IMR-90 (cell line): ENCODE measurements around the gene RTP5. TPM values are rescaled to one million over a fixed set of nuclear protein-coding genes. Genes with fewer than 3 reads are reported as not detected.

Source experiments
- ATAC-seq: fragments of 200-7000 bp; cut with Tn5 transposase; 2 replicates; pipeline ENCODE4 v1.9.1; 2020; ENCODE audit warnings: low read depth, mild to moderate bottlenecking, moderate library complexity
- BruUV-seq: library from RNA; stranded (reverse); fragments of 400-500 nt; replicated peaks from 2 replicates; lab custom pipeline; 2021; lab: Mats Ljungman, UMichigan
- CTCF ChIA-PET: fragments of 300-600 bp; formaldehyde crosslinking; extraction: SDS; loops from one replicate; lab custom pipeline; 2021; ENCODE audit warnings: antibody characterized with exemption; lab: Yijun Ruan, JAX
- POLR2A ChIA-PET: fragments of 300-600 bp; sonication (Branson Sonifier 250); formaldehyde crosslinking; loops from one replicate; lab custom pipeline; 2022; ENCODE audit warnings: antibody characterized with exemption; ENCODE audit not compliant: unreplicated experiment; lab: Charles Lee
- DNase-seq: peaks from one replicate; pipeline ENCODE4 v3.0.0; 2013
- H2AFZ ChIP-seq: replicated peaks from 2 replicates; pipeline ENCODE3; 2013; ENCODE audit warnings: low read length, mild to moderate bottlenecking; ENCODE audit not compliant: poor library complexity
- H2AK5ac ChIP-seq: 2 replicates; pipeline ENCODE4 v1.6.1; 2013; ENCODE audit warnings: low read depth, low read length, inconsistent platforms
- H2AK9ac ChIP-seq: replicated peaks from 2 replicates; pipeline ENCODE3; 2013; ENCODE audit warnings: mild to moderate bottlenecking, low read depth, low read length, moderate library complexity; ENCODE audit not compliant: poor library complexity
- H2BK120ac ChIP-seq: 2 replicates; pipeline ENCODE4 v1.6.1; 2013; ENCODE audit warnings: low read depth, low read length, inconsistent platforms
- H2BK15ac ChIP-seq: 3 replicates; pipeline ENCODE4 v1.6.1; 2013; ENCODE audit warnings: low read depth, low read length, inconsistent platforms
- H2BK20ac ChIP-seq: 2 replicates; pipeline ENCODE4 v1.6.1; 2013; ENCODE audit warnings: low read depth, mild to moderate bottlenecking, inconsistent platforms, low read length, moderate library complexity
- H2BK5ac ChIP-seq: 2 replicates; pipeline ENCODE4 v1.6.1; 2013; ENCODE audit warnings: mild to moderate bottlenecking, low read depth, low read length, inconsistent platforms; ENCODE audit not compliant: poor library complexity, severe bottlenecking
- H3K14ac ChIP-seq: replicated peaks from 2 replicates; pipeline ENCODE4 v1.6.1; 2013; ENCODE audit warnings: low read depth, low read length, inconsistent platforms
- H3K18ac ChIP-seq: 2 replicates; pipeline ENCODE4 v1.6.1; 2013; ENCODE audit warnings: low read depth, low read length, control low read depth
- H3K23ac ChIP-seq: 2 replicates; pipeline ENCODE4 v1.6.1; 2013; ENCODE audit warnings: low read depth, low read length, inconsistent platforms
- H3K27ac ChIP-seq: 2 replicates; pipeline ENCODE4 v1.5.1; 2013; ENCODE audit warnings: mild to moderate bottlenecking, control low read depth, low read length; ENCODE audit not compliant: insufficient read depth
- H3K27me3 ChIP-seq: 2 replicates; pipeline ENCODE4 v1.6.1; 2013; ENCODE audit warnings: low read length; ENCODE audit not compliant: control insufficient read depth, insufficient read depth
- H3K36me3 ChIP-seq: 2 replicates; pipeline ENCODE4 v1.6.1; 2013; ENCODE audit warnings: low read length, mixed read lengths; ENCODE audit not compliant: control insufficient read depth, insufficient read depth
- H3K4ac ChIP-seq: 2 replicates; pipeline ENCODE4 v1.6.1; 2013; ENCODE audit warnings: low read depth, low read length, inconsistent platforms
- H3K4me1 ChIP-seq: 2 replicates; pipeline ENCODE4 v1.6.1; 2013; ENCODE audit warnings: low read length, mixed read lengths; ENCODE audit not compliant: control insufficient read depth, insufficient read depth
- H3K4me2 ChIP-seq: 2 replicates; pipeline ENCODE4 v1.6.1; 2013; ENCODE audit warnings: low read depth, mild to moderate bottlenecking, control low read depth, low read length, moderate library complexity
- H3K4me3 ChIP-seq: 2 replicates; pipeline ENCODE4 v1.5.1; 2013; ENCODE audit warnings: low read depth, mild to moderate bottlenecking, control low read depth, low read length, moderate library complexity; ENCODE audit not compliant: insufficient read depth
- H3K56ac ChIP-seq: 2 replicates; pipeline ENCODE4 v1.6.1; 2013; ENCODE audit warnings: low read length, inconsistent platforms; ENCODE audit not compliant: insufficient read depth; ENCODE audit errors: extremely low read depth
- H3K79me1 ChIP-seq, 2 experiments: 2 replicates each; pipeline ENCODE4 v1.6.1; 2013; ENCODE audit warnings: low read length in 2 of 2, inconsistent platforms in 1 of 2, low read depth in 1 of 2
- H3K9ac ChIP-seq: 2 replicates; pipeline ENCODE4 v1.6.1; 2013; ENCODE audit warnings: low read depth, low read length, control low read depth
- H3K9me1 ChIP-seq: 2 replicates; pipeline ENCODE4 v1.6.1; 2013; ENCODE audit warnings: low read length, inconsistent platforms; ENCODE audit not compliant: insufficient read depth
- H3K9me3 ChIP-seq: 2 replicates; pipeline ENCODE4 v1.6.1; 2013; ENCODE audit warnings: low read length; ENCODE audit not compliant: control insufficient read depth, insufficient read depth
- H4K20me1 ChIP-seq: 2 replicates; pipeline ENCODE4 v1.6.1; 2013; ENCODE audit warnings: low read length, inconsistent platforms; ENCODE audit not compliant: insufficient read depth
- H4K5ac ChIP-seq: 2 replicates; pipeline ENCODE4 v1.6.1; 2013; ENCODE audit warnings: mild to moderate bottlenecking, low read depth, low read length, control low read depth
- H4K8ac ChIP-seq, 2 experiments: 2 replicates each; pipeline ENCODE4 v1.6.1; 2013; ENCODE audit warnings: low read depth in 2 of 2, low read length in 2 of 2, control low read depth in 1 of 2, inconsistent platforms in 1 of 2
- H4K91ac ChIP-seq: 2 replicates; pipeline ENCODE4 v1.6.1; 2013; ENCODE audit warnings: low read depth, low read length, inconsistent platforms; ENCODE audit not compliant: insufficient read depth
- CHD1 ChIP-seq: IDR thresholded peaks from 2 replicates; pipeline ENCODE4 v1.6.1; 2012; ENCODE audit warnings: low read depth, low read length, improper control_type of control experiment
- MXI1 ChIP-seq: IDR thresholded peaks from 2 replicates; pipeline ENCODE4 v1.6.1; 2012; ENCODE audit warnings: low read depth, mild to moderate bottlenecking, low read length, moderate library complexity, borderline replicate concordance
- POLR2A ChIP-seq: IDR thresholded peaks from 2 replicates; pipeline ENCODE4 v1.6.1; 2012; ENCODE audit warnings: mild to moderate bottlenecking, low read depth, low read length
- RAD21 ChIP-seq: IDR thresholded peaks from 2 replicates; pipeline ENCODE4 v1.6.1; 2012; ENCODE audit warnings: low read length, improper control_type of control experiment
- WGBS, 2 experiments: methylation state at CpG; one replicate each; pipeline versions ENCODE4 v1.1.5 to v1.1.7; 2013; ENCODE audit warnings: missing lambda C conversion rate in 2 of 2; ENCODE audit not compliant: insufficient read length in 1 of 2; ENCODE audit errors: extremely low coverage in 2 of 2; 5-methylcytosine and 5-hydroxymethylcytosine counted together
- dilution Hi-C: fragments of 300-500 bp; cut with HindIII; formaldehyde crosslinking; loops from one replicate; pipeline ENCODE4 v1.14.3; 2018; ENCODE audit warnings: low sequenced_read_pairs; ENCODE audit not compliant: unreplicated experiment
- in situ Hi-C: fragments of 300-500 bp; cut with MboI; formaldehyde crosslinking; loops from 3 replicates; pipeline ENCODE4 v1.14.3; 2019; ENCODE audit warnings: low sequenced_read_pairs, inconsistent platforms, mixed read lengths
- intact Hi-C: fragments of 100-400 bp; cut with micrococcal nuclease; formaldehyde crosslinking; loops from 2 replicates; pipeline ENCODE4 v1.10.0; 2022
- polyA plus RNA-seq, 3 experiments: library from polyadenylated mRNA; depleted of rRNA; stranded (reverse); fragments of >200 nt; gene quantifications; 2 replicates each; pipeline ENCODE4 v1.2.3, GENCODE V29; 2012; ENCODE audit warnings: low replicate concordance in 1 of 3
- total RNA-seq: library from RNA; depleted of rRNA; stranded (reverse); fragments of >200 nt; gene quantifications from 2 replicates; pipeline ENCODE4 v1.2.3, GENCODE V29; 2012
- TF ChIP-seq, protein P1 (sequence below): fragments of 150-350 bp; IDR thresholded peaks from 2 replicates; pipeline ENCODE4 v1.6.1; 2017; ENCODE audit warnings: mild to moderate bottlenecking, antibody characterized with exemption, low read length, low read depth

The RTP5 gene
- total and polyA plus RNA-seq, 2 of the 4 experiments (the other 2 are of a cell fraction): not detected

DNA sequence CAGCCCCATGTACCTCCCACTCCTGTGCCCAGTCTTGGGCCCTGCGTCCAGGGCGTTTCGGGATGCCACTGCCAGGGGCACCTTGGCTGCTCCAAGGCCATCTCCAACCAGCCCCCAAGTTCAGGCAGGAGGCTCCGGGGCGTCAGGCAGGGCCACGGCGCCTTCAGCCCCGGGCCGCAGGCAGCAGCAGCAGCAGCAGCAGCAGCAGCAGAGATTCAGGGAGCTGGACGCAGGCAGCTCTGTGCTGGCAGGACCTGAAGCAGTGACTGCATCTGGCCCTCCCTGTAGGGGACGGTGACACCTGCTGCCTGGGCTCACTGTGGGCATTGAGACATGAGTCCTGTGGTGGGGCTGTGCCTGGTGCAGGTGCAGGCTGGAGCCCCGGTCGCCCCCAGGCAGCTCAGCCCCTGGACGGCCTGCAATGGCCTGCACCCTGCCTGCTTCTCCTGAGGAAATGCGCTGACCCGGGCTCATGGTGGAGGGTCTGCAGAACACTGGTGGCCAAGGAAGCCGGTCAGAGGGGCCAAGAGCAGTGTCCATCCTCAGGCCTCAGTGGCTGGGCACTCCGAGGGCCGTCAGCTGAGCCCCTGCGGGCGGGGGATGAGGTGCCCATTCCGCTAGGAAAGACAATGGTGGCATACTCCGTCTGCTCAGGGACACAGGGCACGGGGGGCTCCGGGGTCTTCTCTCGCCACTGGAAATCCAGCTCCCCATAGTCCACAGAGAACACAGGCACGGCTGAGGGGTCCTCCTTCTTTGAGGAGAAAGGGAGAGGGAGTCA, 18.8 kb upstream of the RTP5 start:
- CTCF ChIA-PET: no interaction called here
- Histone ChIP-seq H3K79me1 (no peaks in the 10 kb centered on the region), H3K9me1 (no peaks in the 10 kb centered on the region), H2BK5ac (no peak overlapping the region), H3K36me3 (no peaks in the 10 kb centered on the region), H2AFZ (no peak overlapping the region), H3K18ac (no peak overlapping the region), H3K9ac (no peak overlapping the region), H2AK5ac (no peak overlapping the region), H3K56ac (no peak overlapping the region), H4K8ac (no peak overlapping the region), H3K23ac (no peak overlapping the region), H3K4me3 (no peak overlapping the region), H2BK20ac (no peak overlapping the region), H4K20me1 (no peaks in the 10 kb centered on the region), H3K14ac (no peak overlapping the region), H3K4me2 (no peak overlapping the region), H3K27ac (no peak overlapping the region), H2BK120ac (no peak overlapping the region), H3K4ac (no peak overlapping the region), H2AK9ac (no peak overlapping the region), H4K91ac (no peak overlapping the region), H3K4me1 (peaks cover 3% of the 10 kb centered on the region), H3K9me3 (no peaks in the 10 kb centered on the region), H4K5ac (no peak overlapping the region), H2BK15ac (no peak overlapping the region), H3K27me3 (peaks cover 8% of the 10 kb centered on the region)
- in situ Hi-C loops: no loop called here
- no TSS peak for BruUV-seq
- no peak for TF ChIP-seq CHD1
- no peak for TF ChIP-seq RAD21
- TF ChIP-seq, protein P1, sequence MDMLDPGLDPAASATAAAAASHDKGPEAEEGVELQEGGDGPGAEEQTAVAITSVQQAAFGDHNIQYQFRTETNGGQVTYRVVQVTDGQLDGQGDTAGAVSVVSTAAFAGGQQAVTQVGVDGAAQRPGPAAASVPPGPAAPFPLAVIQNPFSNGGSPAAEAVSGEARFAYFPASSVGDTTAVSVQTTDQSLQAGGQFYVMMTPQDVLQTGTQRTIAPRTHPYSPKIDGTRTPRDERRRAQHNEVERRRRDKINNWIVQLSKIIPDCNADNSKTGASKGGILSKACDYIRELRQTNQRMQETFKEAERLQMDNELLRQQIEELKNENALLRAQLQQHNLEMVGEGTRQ: no peak
- TF ChIP-seq MXI1: no peak
- TF ChIP-seq POLR2A: no peak
- 80% methylated on average over 3 of the region's 27 CpGs; no CpG with 5 or more reads in 1 of the 2 experiments for WGBS, 2 experiments
- dilution Hi-C loops: no loop called here
- POLR2A ChIA-PET: no interaction called here
- DNase-seq: no peak
- ATAC-seq: no peak
- intact Hi-C loops: no loop called here
